CD14-positive monocyte (primary cell): ENCODE results near the gene MARK4. TPM values are rescaled to one million over a fixed set of nuclear protein-coding genes. Genes with fewer than 3 reads are reported as not detected.

Experiments
- DNase-seq, 3 donors: peaks; one replicate each; pipeline ENCODE4 v3.0.0-alpha.2; 2011 to 2022
- H2AFZ ChIP-seq: 2 replicates; pipeline ENCODE4 v1.6.0; 2012; ENCODE audit warnings: mild to moderate bottlenecking, low read depth, low read length, inconsistent platforms; ENCODE audit not compliant: insufficient read depth, poor library complexity, severe bottlenecking
- H3K27ac ChIP-seq, 2 donors: 1 replicate in 1 of 2; 2 replicates in 1 of 2; pipeline ENCODE4 v1.5.1; 2012 to 2013; ENCODE audit warnings: low read length in 2 of 2, control low read depth in 1 of 2, inconsistent platforms in 1 of 2, low read depth in 1 of 2, mild to moderate bottlenecking in 1 of 2
- H3K27me3 ChIP-seq, 2 donors: one replicate each; pipeline versions ENCODE4 v1.6.0 to v1.6.1; 2011 to 2013; ENCODE audit warnings: low read length in 2 of 2; ENCODE audit not compliant: control insufficient read depth in 2 of 2, insufficient read depth in 2 of 2
- H3K36me3 ChIP-seq, 2 donors: replicated peaks in 1 of 2; 1 replicate in 1 of 2; 2 replicates in 1 of 2; pipeline versions ENCODE4 v1.5.1 to v1.6.1; 2012 to 2013; ENCODE audit warnings: low read length in 2 of 2, control low read depth in 1 of 2, inconsistent platforms in 1 of 2, mild to moderate bottlenecking in 1 of 2; ENCODE audit not compliant: insufficient read depth in 2 of 2, control insufficient read depth in 1 of 2
- H3K4me1 ChIP-seq, 2 donors: 1 replicate in 1 of 2; 2 replicates in 1 of 2; pipeline versions ENCODE4 v1.5.1 to v1.6.1; 2012 to 2013; ENCODE audit warnings: low read length in 2 of 2, control low read depth in 1 of 2, inconsistent platforms in 1 of 2, mild to moderate bottlenecking in 1 of 2, moderate library complexity in 1 of 2; ENCODE audit not compliant: insufficient read depth in 2 of 2, control insufficient read depth in 1 of 2
- H3K4me2 ChIP-seq: replicated peaks from 2 replicates; pipeline ENCODE3; 2012; ENCODE audit warnings: low read length, moderate library complexity, mild to moderate bottlenecking; ENCODE audit not compliant: poor library complexity, severe bottlenecking; ENCODE audit errors: extremely low read depth
- H3K4me3 ChIP-seq, 3 experiments: fragments of 200-600 bp in 1 of 3; sonication (generic) in 1 of 3; replicated peaks in 1 of 3; 1 replicate in 2 of 3; 2 replicates in 1 of 3; pipeline ENCODE4 v1.5.1; 2011 to 2013; ENCODE audit warnings: low read length in 3 of 3, mild to moderate bottlenecking in 3 of 3, control low read depth in 2 of 3, low read depth in 2 of 3, inconsistent platforms in 1 of 3, moderate library complexity in 1 of 3
- H3K79me2 ChIP-seq: 2 replicates; pipeline ENCODE4 v1.6.0; 2012; ENCODE audit warnings: mild to moderate bottlenecking, control low read depth, inconsistent platforms, low read length, moderate library complexity; ENCODE audit not compliant: insufficient read depth
- H3K9ac ChIP-seq: 2 replicates; pipeline ENCODE4 v1.6.0; 2017; ENCODE audit warnings: low read length, mild to moderate bottlenecking; ENCODE audit not compliant: insufficient read depth, poor library complexity, severe bottlenecking
- H3K9me3 ChIP-seq, 2 donors: replicated peaks in 1 of 2; 1 replicate in 1 of 2; 2 replicates in 1 of 2; pipeline versions ENCODE4 v1.5.1 to v1.6.1; 2012 to 2013; ENCODE audit warnings: low read length in 2 of 2, control low read depth in 1 of 2; ENCODE audit not compliant: control insufficient read depth in 1 of 2, insufficient read depth in 1 of 2
- H4K20me1 ChIP-seq: 2 replicates; pipeline ENCODE4 v1.6.0; 2012; ENCODE audit warnings: mild to moderate bottlenecking, low read length, control low read depth, moderate library complexity; ENCODE audit not compliant: insufficient read depth
- H3K27ac Mint-ChIP-seq, 7 donors: one replicate each; pipeline ENCODE4 v1.8.0; 2020; ENCODE audit warnings: mild to moderate bottlenecking in 7 of 7, mixed read lengths in 7 of 7, moderate library complexity in 6 of 7, inconsistent platforms in 2 of 7
- H3K27me3 Mint-ChIP-seq, 3 donors: one replicate each; pipeline ENCODE4 v1.8.0; 2021 to 2022; ENCODE audit warnings: low read depth in 3 of 3, mild to moderate bottlenecking in 3 of 3, mixed read lengths in 3 of 3, moderate library complexity in 3 of 3, inconsistent platforms in 1 of 3
- H3K36me3 Mint-ChIP-seq, 2 donors: one replicate each; pipeline ENCODE4 v1.8.0; 2020; ENCODE audit warnings: mixed read lengths in 2 of 2, inconsistent platforms in 1 of 2, mild to moderate bottlenecking in 1 of 2
- H3K4me1 Mint-ChIP-seq: one replicate; pipeline ENCODE4 v1.8.0; 2020; ENCODE audit warnings: mild to moderate bottlenecking, mixed read lengths
- H3K4me3 Mint-ChIP-seq, 2 donors: one replicate each; pipeline ENCODE4 v1.8.0; 2020; ENCODE audit warnings: mild to moderate bottlenecking in 2 of 2, mixed read lengths in 2 of 2, moderate library complexity in 1 of 2
- H3K9me3 Mint-ChIP-seq, 7 donors: one replicate each; pipeline ENCODE4 v1.8.0; 2020 to 2022; ENCODE audit warnings: mixed read lengths in 7 of 7, mild to moderate bottlenecking in 6 of 7, moderate library complexity in 6 of 7, inconsistent platforms in 2 of 7
- WGBS: methylation state at CpG from one replicate; pipeline ENCODE4 v1.1.5; 2013; ENCODE audit warnings: missing lambda C conversion rate; ENCODE audit not compliant: insufficient coverage; 5-methylcytosine and 5-hydroxymethylcytosine counted together
- intact Hi-C, 2 donors: fragments of 100-400 bp; cut with micrococcal nuclease; formaldehyde crosslinking; loops; one replicate each; pipeline versions ENCODE4 v1.15.0 to v1.15.1; 2023
- polyA plus RNA-seq, 3 donors: library from polyadenylated mRNA; depleted of rRNA in 1 of 3; unstranded in 2 of 3; stranded (reverse) in 1 of 3; fragments of 300-500 nt in 2 of 3; fragments of >200 nt in 1 of 3; fragmentation: Illumina TruSeq in 2 of 3; gene quantifications; 1 replicate in 2 of 3; 2 replicates in 1 of 3; pipeline ENCODE4 v1.2.3, GENCODE V29; 2012 to 2021
- TF ChIP-seq, protein P1 (sequence below): fragments of 200-600 bp; IDR thresholded peaks from one replicate; pipeline ENCODE4 v1.8.0; 2022; ENCODE audit warnings: antibody characterized with exemption, mild to moderate bottlenecking

The MARK4 gene
- polyA plus RNA-seq, 3 donors = 0.59 to 18.4 (median 0.69) TPM

DNA sequence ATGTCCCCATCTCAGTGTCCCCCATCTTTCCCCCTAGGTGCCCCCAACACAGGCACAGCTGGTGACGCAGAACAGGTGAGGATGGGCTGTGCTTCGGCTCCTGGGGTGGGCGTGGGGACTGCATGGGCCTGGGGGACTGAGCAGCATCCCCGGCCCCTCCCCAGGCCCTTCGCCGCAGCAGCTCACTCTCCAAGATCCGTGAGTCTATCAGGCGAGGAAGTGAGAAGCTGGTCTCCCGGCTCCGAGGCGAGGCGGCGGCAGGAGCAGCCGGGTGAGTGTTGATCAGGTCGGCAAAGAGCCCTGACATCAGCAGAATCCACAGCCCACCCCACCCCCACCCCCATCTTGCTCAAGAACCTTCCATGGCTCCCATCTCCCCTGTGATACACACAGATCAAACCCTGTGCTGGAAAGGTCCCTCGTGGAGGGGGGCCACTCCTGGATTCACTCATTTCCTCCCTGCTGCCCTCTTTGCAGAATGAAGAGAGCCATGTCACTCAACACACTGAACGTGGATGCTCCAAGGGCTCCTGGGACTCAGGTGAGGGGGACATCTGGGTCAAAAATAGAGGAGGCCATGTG, 99.5 kb downstream of the MARK4 start:
- no peak overlapping the region for H3K4me2 ChIP-seq
- H3K4me1 ChIP-seq = no peaks in the 10 kb centered on the region
- H3K27me3 ChIP-seq = peaks cover 0 to 9% of the 10 kb centered on the region in 2 donors
- H3K9ac ChIP-seq = no peak overlapping the region
- no peaks in the 10 kb centered on the region for H4K20me1 ChIP-seq
- Mint-ChIP-seq H3K4me1 (no peaks in the 10 kb centered on the region), H3K4me3 (no peak overlapping the region), H3K27me3 (peaks cover 6 to 22% (median 20%) of the 10 kb centered on the region in 3 donors), H3K9me3 (peaks cover 0 to 2% (median 0%) of the 10 kb centered on the region in 7 donors), H3K36me3 (peaks cover 37 to 48% of the 10 kb centered on the region in 2 donors), H3K27ac (no peak overlapping the region)
- TF ChIP-seq, protein P1, sequence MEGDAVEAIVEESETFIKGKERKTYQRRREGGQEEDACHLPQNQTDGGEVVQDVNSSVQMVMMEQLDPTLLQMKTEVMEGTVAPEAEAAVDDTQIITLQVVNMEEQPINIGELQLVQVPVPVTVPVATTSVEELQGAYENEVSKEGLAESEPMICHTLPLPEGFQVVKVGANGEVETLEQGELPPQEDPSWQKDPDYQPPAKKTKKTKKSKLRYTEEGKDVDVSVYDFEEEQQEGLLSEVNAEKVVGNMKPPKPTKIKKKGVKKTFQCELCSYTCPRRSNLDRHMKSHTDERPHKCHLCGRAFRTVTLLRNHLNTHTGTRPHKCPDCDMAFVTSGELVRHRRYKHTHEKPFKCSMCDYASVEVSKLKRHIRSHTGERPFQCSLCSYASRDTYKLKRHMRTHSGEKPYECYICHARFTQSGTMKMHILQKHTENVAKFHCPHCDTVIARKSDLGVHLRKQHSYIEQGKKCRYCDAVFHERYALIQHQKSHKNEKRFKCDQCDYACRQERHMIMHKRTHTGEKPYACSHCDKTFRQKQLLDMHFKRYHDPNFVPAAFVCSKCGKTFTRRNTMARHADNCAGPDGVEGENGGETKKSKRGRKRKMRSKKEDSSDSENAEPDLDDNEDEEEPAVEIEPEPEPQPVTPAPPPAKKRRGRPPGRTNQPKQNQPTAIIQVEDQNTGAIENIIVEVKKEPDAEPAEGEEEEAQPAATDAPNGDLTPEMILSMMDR = no peak
- no peaks in the 10 kb centered on the region for H3K9me3 ChIP-seq
- intact Hi-C loops = no loop called here
- H3K79me2 ChIP-seq = no peaks in the 10 kb centered on the region
- peaks cover 27 to 46% of the 10 kb centered on the region in 2 donors for H3K36me3 ChIP-seq
- DNase-seq = no peak
- H3K4me3 ChIP-seq = no peak overlapping the region
- no peak overlapping the region for H2AFZ ChIP-seq
- no peak overlapping the region for H3K27ac ChIP-seq
- 94% methylated on average over 15 of the region's 17 CpGs for WGBS

DNA sequence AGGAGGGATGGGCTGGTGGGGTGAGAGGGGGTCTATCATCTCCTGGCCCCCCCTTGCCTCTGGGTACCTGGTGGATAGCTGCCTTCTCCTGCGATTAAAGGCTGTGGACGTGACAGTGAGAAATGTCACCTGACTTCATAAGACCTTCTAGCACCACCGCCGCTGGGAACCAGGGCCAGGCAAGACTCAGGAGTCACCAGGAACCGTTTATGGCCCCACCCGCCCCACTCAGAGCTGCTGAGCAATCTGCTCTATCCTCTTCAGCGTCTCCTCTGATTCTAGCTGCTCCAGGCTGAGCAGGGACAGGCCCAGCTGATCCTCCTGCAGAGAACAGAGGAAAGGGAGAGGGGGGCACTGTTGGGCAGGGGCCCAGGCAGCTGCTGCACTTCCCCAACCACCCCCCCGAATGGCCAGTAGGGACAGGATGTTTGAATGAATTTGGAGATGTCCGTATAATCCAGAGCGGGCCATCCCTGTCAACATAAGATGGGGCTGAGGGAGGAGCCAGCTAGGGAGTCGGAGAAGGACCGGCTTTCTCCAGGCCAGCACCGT, 100.4 kb downstream of the MARK4 start:
- Histone ChIP-seq H3K4me1 (no peaks in the 10 kb centered on the region), H3K36me3 (peaks cover 29 to 55% of the 10 kb centered on the region in 2 donors), H4K20me1 (no peaks in the 10 kb centered on the region), H3K4me2 (no peak overlapping the region), H3K9me3 (no peaks in the 10 kb centered on the region), H3K27me3 (peaks cover 0 to 4% of the 10 kb centered on the region in 2 donors), H3K4me3 (no peak overlapping the region), H3K27ac (no peak overlapping the region), H3K9ac (no peak overlapping the region), H3K79me2 (no peaks in the 10 kb centered on the region), H2AFZ (no peak overlapping the region)
- Mint-ChIP-seq H3K4me1 (no peaks in the 10 kb centered on the region), H3K36me3 (peaks cover 44 to 57% of the 10 kb centered on the region in 2 donors), H3K27ac (no peak overlapping the region), H3K9me3 (peaks cover 0 to 3% (median 0%) of the 10 kb centered on the region in 7 donors), H3K27me3 (peaks cover 0 to 14% (median 12%) of the 10 kb centered on the region in 3 donors), H3K4me3 (no peak overlapping the region)
- no peak for DNase-seq
- TF ChIP-seq, protein P1 = no peak
- WGBS = 87% methylated on average over 8 of the region's 13 CpGs
- intact Hi-C loops = no loop called here
